Camera-type eye (tissue), 1 donor: Measurements from ENCODE around the gene OR2G2. TPM values are rescaled to one million over a fixed set of nuclear protein-coding genes. Genes with fewer than 3 reads are reported as not detected.

Experiments
- total RNA-seq: library from RNA; depleted of rRNA; stranded (reverse); fragments of >200 nt; gene quantifications from one replicate; pipeline ENCODE4 v1.2.3, GENCODE V29; 2014

Gene OR2G2
- not detected for total RNA-seq

GRCh38 chr1:247588060-247588459, at the start of gene OR2G2:
OR2G2 (plus strand) TSS chr1:247588360; CDS start chr1:247588360, 0 bp downstream.

DNA sequence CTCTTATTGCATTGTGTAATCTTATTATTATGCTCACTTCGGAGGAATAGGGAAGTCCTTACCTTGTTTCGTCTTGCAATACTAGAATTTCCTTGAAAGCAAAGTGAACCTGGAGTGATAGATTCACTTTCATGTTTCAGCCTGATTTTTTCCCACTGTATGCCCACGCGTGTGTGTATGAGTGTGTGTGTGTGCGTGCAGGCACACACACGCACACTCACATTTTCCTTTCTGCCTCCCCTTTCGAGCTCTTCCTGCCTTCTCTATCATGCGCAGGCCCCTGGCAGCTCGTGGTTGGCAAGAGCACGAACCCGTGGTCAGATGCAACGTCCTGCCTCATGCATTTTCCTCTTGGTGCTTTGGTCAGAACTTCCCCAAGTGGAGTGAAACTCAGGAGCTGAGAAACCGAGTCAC, 39.4 kb upstream of the OR2G2 start, which contains the start of gene GCSAML:
Gene GCSAML, plus strand, starts transcription at position 366 of the 414 bp plus-strand sequence. CDS start 58 bp downstream, outside the sequence.

GRCh38 chr1:247605286-247605685, 17.1 kb downstream of the OR2G2 start, which contains the start of gene OR2G3:
OR2G3 (plus strand) TSS chr1:247605586; CDS start chr1:247605586, 0 bp downstream.

Other genes with a start within 250 kb of the OR2G2 start
- 2.2 TPM for gene NLRP3, start 172.2 kb upstream of the OR2G2 start, total RNA-seq
- not detected for gene OR2B11, start 130.3 kb upstream of the OR2G2 start, total RNA-seq
- not detected for gene OR2C3, start 51.9 kb upstream of the OR2G2 start, total RNA-seq
- gene GCSAML, start 39.2 kb upstream of the OR2G2 start, total RNA-seq: 0.82 TPM
- not detected for gene OR2G3, start 17.2 kb downstream of the OR2G2 start, total RNA-seq
- gene OR13G1, start 91.4 kb downstream of the OR2G2 start, total RNA-seq: not detected
- not detected for gene OR6F1, start 128.3 kb downstream of the OR2G2 start, total RNA-seq
- not detected for gene OR14K1, start 150.3 kb downstream of the OR2G2 start, total RNA-seq
- gene OR14A2, start 159.8 kb downstream of the OR2G2 start, total RNA-seq: not detected
- not detected for gene OR1C1, start 172.2 kb downstream of the OR2G2 start, total RNA-seq
- not detected for gene OR14A16, start 235.8 kb downstream of the OR2G2 start, total RNA-seq